Measurements from ENCODE around the gene SLC30A2.

Gene SLC30A2

DNA sequence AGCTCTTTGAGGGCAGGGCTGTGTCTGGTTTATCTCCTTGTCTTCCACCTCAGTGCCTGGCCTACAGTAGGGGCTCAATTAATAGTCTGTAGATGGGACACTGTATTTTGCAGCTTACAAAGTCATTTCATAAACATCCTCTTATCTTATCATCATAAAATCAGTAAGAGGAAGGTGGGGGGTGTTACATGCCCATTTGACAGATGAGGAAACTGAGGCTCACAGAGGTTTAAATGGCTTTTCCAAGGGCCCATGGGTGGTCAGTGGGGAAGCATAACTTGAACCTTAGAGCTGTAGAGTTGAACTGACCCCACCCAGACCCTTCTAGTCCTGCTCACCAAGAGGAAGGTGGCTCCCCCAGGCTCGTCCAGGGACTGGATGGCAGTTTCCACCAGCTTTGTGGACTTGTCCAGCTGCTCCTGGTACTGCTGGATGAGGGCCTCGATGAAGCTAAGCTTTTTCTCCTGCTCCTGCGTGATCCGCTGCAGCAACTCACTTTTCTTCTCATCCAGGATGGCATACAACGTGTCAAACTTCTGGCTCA is 12.2 kb upstream of the SLC30A2 start:
- no peak overlapping the region for H2BK15ac ChIP-seq (replicated peaks; ENCODE audit: low read depth)
- H3K4ac ChIP-seq (ENCODE audit: low read depth, low read length) = no peak overlapping the region
- H3K23ac ChIP-seq (ENCODE audit: low read length) = no peak overlapping the region
- H3K4me1 ChIP-seq (ENCODE audit: control insufficient read depth, low read depth, low read length) = no peaks in the 10 kb centered on the region
- no peaks in the 10 kb centered on the region for H3K36me3 ChIP-seq (ENCODE audit: control insufficient read depth, insufficient read depth, low read length)
- H3K79me1 ChIP-seq (ENCODE audit: low read length) = no peaks in the 10 kb centered on the region
- H3K27me3 ChIP-seq (ENCODE audit: insufficient read depth, low read length, poor library complexity) = no peaks in the 10 kb centered on the region
- no peak overlapping the region for H2BK5ac ChIP-seq (ENCODE audit: low read length)
- H3K27ac ChIP-seq (ENCODE audit: low read depth, low read length) = no peak overlapping the region
- WGBS (ENCODE audit: extremely low coverage, insufficient coverage, low lambda C conversion rate) = no CpG with 5 or more reads among the region's 5 CpGs
- no peak overlapping the region for H2BK120ac ChIP-seq (ENCODE audit: low read depth, low read length)
- H3K9ac ChIP-seq (ENCODE audit: low read length) = no peak overlapping the region
- H3K4me2 ChIP-seq (ENCODE audit: low read length) = no peak overlapping the region
- H4K8ac ChIP-seq (ENCODE audit: low read depth, low read length) = no peak overlapping the region
- H3K4me3 ChIP-seq (ENCODE audit: low read length) = no peak overlapping the region
- no peak overlapping the region for H2AK5ac ChIP-seq (ENCODE audit: low read length)
- no peak overlapping the region for H4K5ac ChIP-seq (ENCODE audit: low read length)
- DNase-seq = no peak
- no peaks in the 10 kb centered on the region for H3K79me2 ChIP-seq (ENCODE audit: control insufficient read depth, insufficient read depth, low read length)
- H3K56ac ChIP-seq (ENCODE audit: low read length) = no peak overlapping the region
- no peak overlapping the region for H3K18ac ChIP-seq (ENCODE audit: low read length)

DNA sequence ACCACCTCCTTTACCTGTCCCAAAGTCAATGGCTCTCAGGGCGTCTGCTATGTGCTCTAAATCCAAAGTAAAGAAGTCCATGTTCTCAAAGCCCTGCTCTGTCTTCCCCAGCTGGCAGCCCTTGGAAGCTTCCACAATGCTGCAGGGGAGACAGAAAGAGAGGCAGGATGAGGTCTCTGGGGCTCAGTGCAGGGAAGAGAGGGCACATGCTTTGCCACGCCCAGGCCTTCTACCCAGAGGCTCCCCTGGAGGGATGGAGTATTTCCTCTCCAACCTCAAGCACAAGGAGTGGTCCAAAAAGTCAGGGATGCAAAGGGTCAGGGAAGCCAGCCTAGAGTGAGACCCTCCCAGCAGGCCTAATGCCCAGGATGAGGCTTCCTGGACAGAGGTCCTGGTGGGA is 11.3 kb upstream of the SLC30A2 start:
- Histone ChIP-seq H3K4me3 (ENCODE audit: low read length) (no peak overlapping the region), H3K4me2 (ENCODE audit: low read length) (no peak overlapping the region), H3K79me1 (ENCODE audit: low read length) (no peaks in the 10 kb centered on the region), H2AK5ac (ENCODE audit: low read length) (no peak overlapping the region), H2BK15ac (replicated peaks; ENCODE audit: low read depth) (no peak overlapping the region), H3K56ac (ENCODE audit: low read length) (no peak overlapping the region), H3K36me3 (ENCODE audit: control insufficient read depth, insufficient read depth, low read length) (no peaks in the 10 kb centered on the region), H3K9ac (ENCODE audit: low read length) (no peak overlapping the region), H3K27ac (ENCODE audit: low read depth, low read length) (no peak overlapping the region), H3K79me2 (ENCODE audit: control insufficient read depth, insufficient read depth, low read length) (no peaks in the 10 kb centered on the region), H3K4ac (ENCODE audit: low read depth, low read length) (no peak overlapping the region), H3K27me3 (ENCODE audit: insufficient read depth, low read length, poor library complexity) (no peaks in the 10 kb centered on the region), H4K8ac (ENCODE audit: low read depth, low read length) (no peak overlapping the region), H2BK5ac (ENCODE audit: low read length) (no peak overlapping the region), H2BK120ac (ENCODE audit: low read depth, low read length) (no peak overlapping the region), H3K4me1 (ENCODE audit: control insufficient read depth, low read depth, low read length) (no peaks in the 10 kb centered on the region), H3K23ac (ENCODE audit: low read length) (no peak overlapping the region), H3K18ac (ENCODE audit: low read length) (no peak overlapping the region), H4K5ac (ENCODE audit: low read length) (no peak overlapping the region)
- DNase-seq = no peak
- no CpG with 5 or more reads among the region's 2 CpGs for WGBS (ENCODE audit: extremely low coverage, insufficient coverage, low lambda C conversion rate)

DNA sequence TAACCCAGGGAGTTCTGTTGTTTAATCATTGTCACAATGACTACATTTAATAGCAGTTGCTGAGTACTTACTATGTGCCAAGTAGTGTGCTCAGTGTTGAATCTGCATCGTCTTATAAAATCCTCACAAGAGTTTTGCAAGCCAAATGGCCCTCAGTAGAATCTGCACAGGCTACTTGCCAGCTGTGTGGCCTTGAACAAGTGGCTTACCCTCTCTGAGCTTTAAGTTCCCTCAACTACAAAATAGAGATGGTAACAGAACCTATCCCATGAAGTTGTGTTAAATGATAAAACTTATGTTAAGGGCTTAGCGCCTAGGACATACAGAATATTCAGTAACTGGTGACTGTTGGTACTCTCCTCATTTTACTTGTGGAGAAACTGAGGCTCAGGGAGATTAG is 9.1 kb upstream of the SLC30A2 start:
- Histone ChIP-seq H2AK5ac (ENCODE audit: low read length) (no peak overlapping the region), H3K27me3 (ENCODE audit: insufficient read depth, low read length, poor library complexity) (no peaks in the 10 kb centered on the region), H3K4me3 (ENCODE audit: low read length) (no peak overlapping the region), H2BK120ac (ENCODE audit: low read depth, low read length) (no peak overlapping the region), H3K56ac (ENCODE audit: low read length) (no peak overlapping the region), H4K5ac (ENCODE audit: low read length) (no peak overlapping the region), H2BK15ac (replicated peaks; ENCODE audit: low read depth) (no peak overlapping the region), H3K4ac (ENCODE audit: low read depth, low read length) (no peak overlapping the region), H3K18ac (ENCODE audit: low read length) (no peak overlapping the region), H3K4me2 (ENCODE audit: low read length) (no peak overlapping the region), H3K36me3 (ENCODE audit: control insufficient read depth, insufficient read depth, low read length) (no peaks in the 10 kb centered on the region), H3K27ac (ENCODE audit: low read depth, low read length) (no peak overlapping the region), H4K8ac (ENCODE audit: low read depth, low read length) (no peak overlapping the region), H3K23ac (ENCODE audit: low read length) (no peak overlapping the region), H3K4me1 (ENCODE audit: control insufficient read depth, low read depth, low read length) (no peaks in the 10 kb centered on the region), H3K9ac (ENCODE audit: low read length) (no peak overlapping the region), H3K79me1 (ENCODE audit: low read length) (no peaks in the 10 kb centered on the region), H3K79me2 (ENCODE audit: control insufficient read depth, insufficient read depth, low read length) (no peaks in the 10 kb centered on the region), H2BK5ac (ENCODE audit: low read length) (no peak overlapping the region)
- no peak for DNase-seq
- no CpG with 5 or more reads among the region's 2 CpGs for WGBS (ENCODE audit: extremely low coverage, insufficient coverage, low lambda C conversion rate)

DNA sequence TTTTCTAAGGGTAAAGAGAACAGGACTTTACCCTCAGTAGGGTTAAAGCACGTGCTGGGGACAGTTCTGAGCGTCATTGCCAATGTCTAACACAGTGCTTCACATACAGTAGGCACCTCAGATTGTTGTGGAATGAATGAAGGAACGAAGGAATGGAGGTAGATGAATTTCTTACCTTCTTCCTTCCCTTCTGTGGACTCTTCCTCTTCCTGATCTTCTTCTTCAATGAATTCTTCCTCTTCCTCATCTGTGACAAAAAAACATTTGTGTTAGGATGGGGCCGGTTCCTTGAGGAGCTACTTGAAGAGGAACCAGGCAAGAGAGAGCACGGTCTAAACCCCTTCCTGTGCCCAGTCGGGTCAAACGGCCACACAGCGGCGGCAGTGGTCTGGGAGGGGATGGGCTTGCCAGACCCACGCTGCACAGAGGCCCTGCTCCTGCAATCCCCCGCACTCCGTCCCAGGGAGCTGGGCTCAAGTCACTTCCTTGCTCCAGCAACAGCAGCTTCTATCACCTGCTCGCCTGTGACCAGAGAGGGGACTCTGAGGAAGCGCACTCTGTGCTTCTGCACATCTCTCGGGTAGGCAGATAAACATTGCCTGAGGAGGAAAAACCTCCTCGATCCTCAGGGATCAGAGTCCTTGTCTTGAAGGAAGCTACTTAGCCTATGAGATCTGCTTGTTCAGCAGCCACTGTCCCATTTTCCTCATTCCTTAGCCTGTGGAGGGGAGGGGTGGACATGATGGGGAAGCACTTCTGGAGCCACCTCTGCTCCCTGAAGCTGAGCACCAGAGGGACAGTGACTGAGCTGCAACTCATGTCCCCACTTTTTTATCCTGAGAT is 8.0 kb upstream of the SLC30A2 start:
- Histone ChIP-seq H3K27ac (ENCODE audit: low read depth, low read length) (no peak overlapping the region), H2AK5ac (ENCODE audit: low read length) (no peak overlapping the region), H3K79me2 (ENCODE audit: control insufficient read depth, insufficient read depth, low read length) (no peaks in the 10 kb centered on the region), H4K5ac (ENCODE audit: low read length) (no peak overlapping the region), H3K56ac (ENCODE audit: low read length) (no peak overlapping the region), H3K23ac (ENCODE audit: low read length) (no peak overlapping the region), H3K27me3 (ENCODE audit: insufficient read depth, low read length, poor library complexity) (no peaks in the 10 kb centered on the region), H2BK15ac (replicated peaks; ENCODE audit: low read depth) (no peak overlapping the region), H3K36me3 (ENCODE audit: control insufficient read depth, insufficient read depth, low read length) (no peaks in the 10 kb centered on the region), H3K4me3 (ENCODE audit: low read length) (no peak overlapping the region), H3K4me1 (ENCODE audit: control insufficient read depth, low read depth, low read length) (no peaks in the 10 kb centered on the region), H3K79me1 (ENCODE audit: low read length) (no peaks in the 10 kb centered on the region), H4K8ac (ENCODE audit: low read depth, low read length) (no peak overlapping the region), H2BK5ac (ENCODE audit: low read length) (no peak overlapping the region), H3K18ac (ENCODE audit: low read length) (no peak overlapping the region), H3K4me2 (ENCODE audit: low read length) (no peak overlapping the region), H3K9ac (ENCODE audit: low read length) (no peak overlapping the region), H2BK120ac (ENCODE audit: low read depth, low read length) (no peak overlapping the region), H3K4ac (ENCODE audit: low read depth, low read length) (no peak overlapping the region)
- no peak for DNase-seq
- WGBS (ENCODE audit: extremely low coverage, insufficient coverage, low lambda C conversion rate) = no CpG with 5 or more reads among the region's 16 CpGs

DNA sequence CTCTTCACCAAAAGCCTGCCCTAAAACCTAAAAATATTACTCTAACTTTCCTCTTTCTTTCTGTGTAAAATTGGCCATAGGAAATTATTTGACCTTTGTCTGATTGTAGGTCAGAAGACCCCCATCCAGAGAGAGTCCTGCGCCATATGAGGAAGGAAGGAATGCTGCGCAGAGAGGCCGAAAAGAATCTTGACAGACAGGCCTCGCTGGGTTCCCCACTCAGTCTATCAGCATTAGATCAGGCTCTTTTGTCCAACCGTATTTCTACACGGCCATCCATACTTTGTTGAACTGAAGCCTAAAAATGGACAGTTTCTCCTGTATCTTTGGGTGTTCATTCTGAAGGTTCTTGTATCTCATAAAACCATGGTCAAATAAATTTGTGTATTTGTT is 4.3 kb upstream of the SLC30A2 start:
- no peak overlapping the region for H3K56ac ChIP-seq (ENCODE audit: low read length)
- H3K18ac ChIP-seq (ENCODE audit: low read length) = no peak overlapping the region
- no peaks in the 10 kb centered on the region for H3K4me1 ChIP-seq (ENCODE audit: control insufficient read depth, low read depth, low read length)
- no CpG with 5 or more reads among the region's 6 CpGs for WGBS (ENCODE audit: extremely low coverage, insufficient coverage, low lambda C conversion rate)
- H3K23ac ChIP-seq (ENCODE audit: low read length) = no peak overlapping the region
- H3K79me2 ChIP-seq (ENCODE audit: control insufficient read depth, insufficient read depth, low read length) = no peaks in the 10 kb centered on the region
- H3K4ac ChIP-seq (ENCODE audit: low read depth, low read length) = no peak overlapping the region
- H2BK15ac ChIP-seq (replicated peaks; ENCODE audit: low read depth) = no peak overlapping the region
- no peak overlapping the region for H2AK5ac ChIP-seq (ENCODE audit: low read length)
- no peak overlapping the region for H3K27ac ChIP-seq (ENCODE audit: low read depth, low read length)
- H3K4me2 ChIP-seq (ENCODE audit: low read length) = no peak overlapping the region
- no peak overlapping the region for H2BK120ac ChIP-seq (ENCODE audit: low read depth, low read length)
- H2BK5ac ChIP-seq (ENCODE audit: low read length) = no peak overlapping the region
- H4K8ac ChIP-seq (ENCODE audit: low read depth, low read length) = no peak overlapping the region
- no peak overlapping the region for H4K5ac ChIP-seq (ENCODE audit: low read length)
- no peak for DNase-seq
- H3K4me3 ChIP-seq (ENCODE audit: low read length) = no peak overlapping the region
- peaks cover 20% of the 10 kb centered on the region for H3K27me3 ChIP-seq (ENCODE audit: insufficient read depth, low read length, poor library complexity)
- H3K9ac ChIP-seq (ENCODE audit: low read length) = no peak overlapping the region
- no peaks in the 10 kb centered on the region for H3K79me1 ChIP-seq (ENCODE audit: low read length)
- no peaks in the 10 kb centered on the region for H3K36me3 ChIP-seq (ENCODE audit: control insufficient read depth, insufficient read depth, low read length)
